OCI-LY1 (cell line): ENCODE data around the gene UTS2B.

ENCODE experiments used
- CTCF ChIP-seq: fragments of 200-600 bp; sonication (generic), shearing (Covaris generic); IDR thresholded peaks from 2 replicates; pipeline ENCODE4 v1.5.1; 2017; ENCODE audit warnings: mild to moderate bottlenecking, antibody characterized with exemption, low read length, moderate library complexity, mixed read lengths
- EZH2 ChIP-seq: fragments of 200-600 bp; sonication (generic), shearing (Covaris generic); IDR thresholded peaks from 2 replicates; pipeline ENCODE4 v1.8.0; 2017; ENCODE audit warnings: borderline replicate concordance, mixed run types, mild to moderate bottlenecking, antibody characterized with exemption, low read length, moderate library complexity, mixed read lengths

GRCh38 chr3:191342411-191342810 lies 12.1 kb upstream of the UTS2B start:
- TF ChIP-seq CTCF (no peak), EZH2 (no peak)
